Activated CD4-positive, alpha-beta T cell treated with anti-CD3 and anti-CD28 coated beads for 36 hours (primary cell): ENCODE data around the gene PRICKLE4. TPM values are rescaled to one million over a fixed set of nuclear protein-coding genes. Genes with fewer than 3 reads are reported as not detected.

Experiments used
- ATAC-seq: fragments of 200-7000 bp; cut with Tn5 transposase; one replicate; pipeline ENCODE4 v1.10.0; 2021; ENCODE audit warnings: mild to moderate bottlenecking, moderate library complexity
- CTCF ChIA-PET: fragments of 350-600 bp; sonication (Branson Sonifier 250); formaldehyde crosslinking; loops from one replicate; lab custom pipeline; 2021; ENCODE audit warnings: antibody characterized with exemption; lab: Charles Lee
- POLR2A ChIA-PET: fragments of 350-600 bp; sonication (Branson Sonifier 250); formaldehyde crosslinking; loops from one replicate; lab custom pipeline; 2021; ENCODE audit warnings: antibody characterized with exemption, inconsistent platforms; lab: Charles Lee
- DNase-seq: peaks from one replicate; pipeline ENCODE4 v3.0.0-alpha.2; 2020
- H3K27ac Mint-ChIP-seq: one replicate; pipeline ENCODE4 v1.8.0; 2021; ENCODE audit warnings: mixed read lengths
- H3K27me3 Mint-ChIP-seq: one replicate; pipeline ENCODE4 v1.8.0; 2021; ENCODE audit warnings: mixed read lengths
- H3K36me3 Mint-ChIP-seq: one replicate; pipeline ENCODE4 v1.8.0; 2021; ENCODE audit warnings: low read depth, mixed read lengths
- H3K4me1 Mint-ChIP-seq: one replicate; pipeline ENCODE4 v1.8.0; 2021; ENCODE audit warnings: mixed read lengths
- H3K4me3 Mint-ChIP-seq: one replicate; pipeline ENCODE4 v1.8.0; 2021; ENCODE audit warnings: mild to moderate bottlenecking, moderate library complexity, mixed read lengths
- H3K9me3 Mint-ChIP-seq: one replicate; pipeline ENCODE4 v1.8.0; 2021; ENCODE audit warnings: low read depth, mixed read lengths
- intact Hi-C, 2 experiments: fragments of 100-400 bp; cut with DNase I in 1 of 2; cut with micrococcal nuclease in 1 of 2; formaldehyde crosslinking; loops; one replicate each; pipeline versions ENCODE4 v1.14.2 to v1.15.1; 2022 to 2024; cut with DNase I, micrococcal nuclease
- total RNA-seq, 2 experiments: library from RNA; stranded (reverse); gene quantifications; one replicate each; pipeline ENCODE4 v1.2.3, GENCODE V29; 2021

The PRICKLE4 gene
- total RNA-seq, 2 experiments from 2014 or later: not detected

GRCh38 chr6:41775293-41775882 is 5.2 kb upstream of the PRICKLE4 start:
- DNase-seq (no peak), ATAC-seq (no peak)
- intact Hi-C loops: loop anchor here in 1 of 2 experiments (5.0 to 10.0 kb wide), 2 partner anchors 71 to 173 kb away; no protein-coding TSS in a partner anchor
- H3K9me3 Mint-ChIP-seq: no peaks in the 10 kb centered on the region
- ChIA-PET POLR2A (no interaction called here), CTCF (interaction anchor here (0.5 to 3.4 kb wide), 6 partner anchors 9 to 1015 kb away, joined by 3 to 24 read pairs (median 3); partner anchors contain the start of gene TOMM6)
- H3K27ac Mint-ChIP-seq: no peak overlapping the region
- H3K4me1 Mint-ChIP-seq: peaks cover 12% of the 10 kb centered on the region
- peaks cover 8% of the 10 kb centered on the region for H3K36me3 Mint-ChIP-seq
- no peaks in the 10 kb centered on the region for H3K27me3 Mint-ChIP-seq
- H3K4me3 Mint-ChIP-seq: no peak overlapping the region

DNA sequence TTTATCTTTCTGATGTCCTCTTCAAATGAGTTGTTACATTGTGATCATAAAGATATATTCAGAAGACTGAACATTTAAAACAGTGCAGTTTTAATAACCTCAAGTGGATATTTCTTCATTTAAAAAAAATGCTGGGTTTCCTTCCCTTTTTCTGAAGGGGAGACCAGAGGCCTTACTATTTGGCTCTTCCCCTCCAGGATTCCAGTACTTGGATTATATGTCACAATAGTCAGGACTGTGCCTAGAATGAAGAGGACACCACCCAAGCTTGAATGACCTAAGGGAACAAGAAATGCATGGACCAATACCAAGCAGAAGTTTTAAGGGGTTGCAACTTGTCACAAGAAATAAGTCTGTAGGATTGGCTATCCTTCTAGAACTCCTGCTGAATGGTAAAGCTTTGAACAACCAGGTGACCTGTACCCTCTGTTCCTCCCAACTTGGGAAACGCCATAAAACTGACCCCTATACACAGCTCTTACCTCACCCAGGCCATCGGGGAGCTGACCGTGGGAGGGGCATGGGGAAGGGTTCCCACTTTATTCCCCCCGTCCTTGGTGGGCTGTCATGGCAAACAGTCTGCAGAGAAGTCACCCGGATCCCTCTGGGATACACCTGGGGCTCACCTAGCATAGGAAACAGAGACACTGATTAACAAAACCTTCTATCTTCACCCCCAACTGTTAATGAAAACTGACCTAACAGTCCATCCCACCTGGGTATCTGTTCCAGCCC is 2.9 kb upstream of the PRICKLE4 start:
- CTCF ChIA-PET: interaction anchor here (0.5 to 3.4 kb wide), 4 partner anchors 9 to 439 kb away, joined by 3 to 24 read pairs (median 4); partner anchors contain the start of gene TOMM6
- ATAC-seq (no peak), DNase-seq (no peak)
- intact Hi-C loops: loop anchor here in 1 of 2 experiments (5.0 to 10.0 kb wide), 2 partner anchors 73 to 175 kb away; no protein-coding TSS in a partner anchor
- no peaks in the 10 kb centered on the region for H3K9me3 Mint-ChIP-seq
- peaks cover 18% of the 10 kb centered on the region for H3K4me1 Mint-ChIP-seq
- H3K4me3 Mint-ChIP-seq: no peak overlapping the region
- POLR2A ChIA-PET: interaction anchor here (0.6 kb wide), 1 partner anchor 10 kb away, joined by 5 read pairs; the partner anchor contains the start of gene TOMM6
- no peak overlapping the region for H3K27ac Mint-ChIP-seq
- H3K27me3 Mint-ChIP-seq: peaks cover 7% of the 10 kb centered on the region
- peaks cover 3% of the 10 kb centered on the region for H3K36me3 Mint-ChIP-seq

DNA sequence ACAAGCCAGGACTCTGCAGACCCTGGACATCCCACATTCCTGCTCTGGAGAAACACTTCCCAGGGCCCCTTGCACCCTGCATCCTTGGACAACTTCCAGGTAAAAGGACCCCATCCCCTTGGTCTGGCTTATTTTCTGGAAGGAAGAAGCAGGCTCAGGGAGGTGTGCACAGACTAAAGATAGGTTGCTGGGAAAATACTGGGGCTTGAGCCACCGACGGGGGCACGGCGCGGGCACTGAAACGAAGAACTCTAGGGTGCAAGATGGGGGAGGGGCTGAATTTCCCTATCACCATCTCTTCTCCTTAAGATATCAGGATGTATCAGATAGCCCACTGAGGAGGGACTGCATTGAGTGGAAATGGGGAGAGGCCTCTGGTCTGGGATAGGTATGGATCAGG is 1.7 kb upstream of the PRICKLE4 start:
- intact Hi-C loops: loop anchor here (1.0 to 10.0 kb wide), 3 partner anchors 8 to 177 kb away; partner anchors contain the start of gene TOMM6 (in 1 of the 2)
- CTCF ChIA-PET: interaction anchor here (0.7 to 3.4 kb wide), 3 partner anchors 8 to 265 kb away, joined by 3 to 24 read pairs (median 4); partner anchors contain the start of gene TOMM6
- POLR2A ChIA-PET: no interaction called here
- Mint-ChIP-seq H3K4me3 (peak overlapping the region; percentile 85), H3K27ac (peak overlapping the region; percentile 75), H3K36me3 (peaks cover 3% of the 10 kb centered on the region), H3K4me1 (peaks cover 18% of the 10 kb centered on the region), H3K9me3 (no peaks in the 10 kb centered on the region), H3K27me3 (peaks cover 7% of the 10 kb centered on the region)
- ATAC-seq: no peak
- DNase-seq: no peak

DNA sequence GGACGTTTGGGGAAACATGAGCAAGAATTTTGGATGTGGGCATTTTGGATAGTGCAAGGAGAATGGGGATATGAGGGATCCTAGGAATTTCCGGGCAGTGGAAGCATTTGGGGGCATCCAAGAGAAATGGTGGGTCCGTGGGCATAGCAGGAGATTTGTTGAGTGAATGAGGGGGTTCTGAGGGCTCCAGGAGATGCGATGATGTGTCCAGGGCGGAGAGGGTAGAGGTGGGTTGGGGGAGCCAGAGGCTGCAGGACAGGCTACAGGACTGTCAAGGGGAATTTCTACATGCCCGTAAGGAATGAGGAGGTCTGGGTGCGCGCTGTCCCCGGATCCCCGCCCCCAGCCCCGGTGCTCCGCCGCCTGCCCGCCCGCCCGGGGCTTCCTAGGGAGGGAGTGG is 1.2 kb upstream of the PRICKLE4 start:
- DNase-seq (no peak), ATAC-seq (no peak)
- Mint-ChIP-seq H3K36me3 (peaks cover 3% of the 10 kb centered on the region), H3K4me1 (peaks cover 18% of the 10 kb centered on the region), H3K4me3 (peak overlapping the region; percentile 85), H3K9me3 (no peaks in the 10 kb centered on the region), H3K27me3 (peaks cover 7% of the 10 kb centered on the region), H3K27ac (peak overlapping the region; percentile 75)
- intact Hi-C loops: loop anchor here (1.0 to 10.0 kb wide), 3 partner anchors 8 to 177 kb away; partner anchors contain the start of gene TOMM6 (in 1 of the 2)
- ChIA-PET POLR2A (no interaction called here), CTCF (no interaction called here)

- peaks cover 7% of the 10 kb centered on the region for H3K27me3 Mint-ChIP-seq
- peak within 1 kb of the TSS; percentile 75 for H3K27ac Mint-ChIP-seq
- no peaks in the 10 kb centered on the region for H3K9me3 Mint-ChIP-seq
- H3K4me1 Mint-ChIP-seq: peaks cover 18% of the 10 kb centered on the region
- H3K36me3 Mint-ChIP-seq: peaks cover 3% of the 10 kb centered on the region
- intact Hi-C loops: loop anchor here (1.0 to 10.0 kb wide), 18 partner anchors 7 to 1275 kb away; partner anchors contain the start of genes MRPS10 (in 2 of the 2), BICRAL (in 1 of the 2), CUL7 (in 1 of the 2) and KLC4 (in 1 of the 2)
- POLR2A ChIA-PET: no interaction called here
- DNase-seq (peak; percentile 100), ATAC-seq (peak; percentile 98)
- H3K4me3 Mint-ChIP-seq: peak within 1 kb of the TSS; percentile 85
- CTCF ChIA-PET: no interaction called here
Measured at GRCh38 chr6:41779788-41780550, 613 bp upstream of the PRICKLE4 start, which contains the start of gene FRS3. Gene FRS3 (minus strand): TSS chr6:41779900. CDS start chr6:41776987, 2,913 bp downstream.

DNA sequence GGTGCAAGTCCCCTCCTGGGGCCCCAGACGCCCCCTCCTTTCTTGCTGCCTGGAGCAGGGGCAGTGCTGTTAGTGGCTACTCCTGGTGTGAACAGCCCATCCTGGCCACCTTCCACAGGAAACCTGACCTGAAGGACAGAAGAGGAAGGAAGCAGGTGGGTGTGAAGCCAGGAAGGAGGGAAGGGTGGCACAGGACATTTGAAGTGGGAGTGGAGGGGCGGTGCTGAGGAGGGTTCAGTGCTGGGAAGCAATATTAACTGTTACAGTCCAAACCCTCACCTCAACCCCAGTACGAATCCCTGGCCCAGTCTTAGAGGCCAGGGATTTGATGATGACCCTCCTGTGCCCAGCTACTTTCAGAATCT is 766 bp downstream of the PRICKLE4 start:
- DNase-seq (no peak), ATAC-seq (no peak)
- intact Hi-C loops: loop anchor here (2.0 to 10.0 kb wide), 6 partner anchors 156 to 1273 kb away; partner anchors contain the start of genes BICRAL (in 1 of the 2), CUL7 (in 1 of the 2), KLC4 (in 1 of the 2) and MRPL2 (in 1 of the 2)
- no peaks in the 10 kb centered on the region for H3K9me3 Mint-ChIP-seq
- CTCF ChIA-PET: interaction anchor here (0.6 to 1.5 kb wide), 7 partner anchors 66 to 555 kb away, joined by 3 to 6 read pairs (median 3); partner anchors contain the start of gene TAF8
- H3K4me3 Mint-ChIP-seq: peak overlapping the region; percentile 53
- POLR2A ChIA-PET: no interaction called here
- peaks cover 3% of the 10 kb centered on the region for H3K36me3 Mint-ChIP-seq
- H3K27me3 Mint-ChIP-seq: peaks cover 7% of the 10 kb centered on the region
- no peak overlapping the region for H3K27ac Mint-ChIP-seq
- peaks cover 18% of the 10 kb centered on the region for H3K4me1 Mint-ChIP-seq

DNA sequence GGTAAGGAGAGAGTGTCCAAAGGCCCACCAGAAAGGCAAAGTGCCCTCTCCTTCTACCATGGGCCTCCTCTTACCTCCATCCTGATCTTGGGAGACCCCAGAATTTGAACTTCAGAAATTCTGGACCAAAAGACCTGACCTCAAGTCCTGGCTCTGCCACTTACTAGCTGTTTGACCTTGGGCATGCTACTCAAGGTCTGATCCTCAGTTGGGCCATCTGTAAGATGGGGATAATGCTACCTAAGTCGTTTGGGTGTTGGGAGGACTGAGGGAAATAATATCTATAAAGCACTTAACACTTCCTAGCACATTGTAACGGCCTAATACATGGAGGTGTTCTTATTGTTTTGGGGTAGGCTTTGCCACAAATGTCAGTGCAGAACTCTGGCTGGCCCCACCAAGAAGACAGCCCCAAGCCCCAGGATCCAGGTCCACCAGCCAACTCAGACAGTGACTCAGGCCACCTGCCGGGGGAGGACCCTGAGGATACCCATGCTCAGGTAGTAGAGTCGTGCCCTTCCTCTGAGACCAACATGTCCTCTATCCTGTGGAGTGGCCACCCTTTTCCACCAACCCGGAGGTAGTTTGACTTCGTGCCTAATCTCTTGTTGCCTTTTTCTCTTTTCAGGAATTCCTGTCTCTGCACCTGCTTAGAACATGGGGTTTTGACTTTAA is 2.7 kb downstream of the PRICKLE4 start:
- ATAC-seq: no peak
- no peak overlapping the region for H3K4me3 Mint-ChIP-seq
- ChIA-PET CTCF (interaction anchor here (0.9 kb wide), 1 partner anchor 434 kb away, joined by 3 read pairs; no protein-coding TSS in a partner anchor), POLR2A (interaction anchor here (0.6 kb wide), 1 partner anchor 313 kb away, joined by 3 read pairs; no protein-coding TSS in a partner anchor)
- peaks cover 15% of the 10 kb centered on the region for H3K4me1 Mint-ChIP-seq
- H3K27me3 Mint-ChIP-seq: peaks cover 7% of the 10 kb centered on the region
- DNase-seq: no peak
- intact Hi-C loops: loop anchor here (5.0 to 10.0 kb wide), 5 partner anchors 154 to 1272 kb away; partner anchors contain the start of genes BICRAL (in 1 of the 2), CUL7 (in 1 of the 2), KLC4 (in 1 of the 2) and MRPL2 (in 1 of the 2)
- H3K36me3 Mint-ChIP-seq: peaks cover 2% of the 10 kb centered on the region
- H3K9me3 Mint-ChIP-seq: no peaks in the 10 kb centered on the region
- no peak overlapping the region for H3K27ac Mint-ChIP-seq

DNA sequence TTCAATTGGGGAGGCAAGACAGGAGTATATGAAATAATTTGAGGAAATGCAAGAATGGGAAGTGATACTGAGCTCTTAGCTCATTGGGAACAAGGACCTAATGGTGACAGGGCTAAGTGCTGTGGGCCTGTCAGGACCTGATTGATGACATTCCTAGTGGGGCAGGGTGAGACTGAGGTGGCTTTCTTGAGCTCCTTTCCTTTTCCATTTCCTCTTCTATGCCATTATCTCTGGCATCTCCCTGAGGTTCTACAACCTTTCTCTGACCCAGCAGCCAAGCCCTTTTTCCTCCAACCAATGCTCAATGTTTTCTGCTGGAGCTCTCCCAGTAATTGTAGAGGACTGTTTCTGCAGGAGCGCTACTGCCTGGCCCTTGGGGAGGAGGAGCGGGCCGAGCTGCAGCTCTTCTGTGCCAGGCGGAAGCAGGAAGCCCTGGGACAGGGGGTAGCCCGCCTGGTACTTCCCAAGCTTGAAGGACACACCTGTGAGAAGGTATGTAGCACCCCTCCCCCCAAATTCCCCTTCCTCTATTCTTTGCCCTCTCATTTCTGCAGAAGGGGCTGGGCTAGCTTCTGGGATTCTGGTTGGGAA is 4.1 kb downstream of the PRICKLE4 start:
- no peak for ATAC-seq
- intact Hi-C loops: loop anchor here (5.0 to 10.0 kb wide), 6 partner anchors 153 to 1270 kb away; partner anchors contain the start of genes BICRAL (in 1 of the 2), CUL7 (in 1 of the 2), KLC4 (in 1 of the 2) and MRPL2 (in 1 of the 2)
- Mint-ChIP-seq H3K4me3 (peak overlapping the region; percentile 34), H3K27ac (no peak overlapping the region), H3K4me1 (peaks cover 16% of the 10 kb centered on the region), H3K9me3 (no peaks in the 10 kb centered on the region), H3K36me3 (peaks cover 11% of the 10 kb centered on the region), H3K27me3 (peaks cover 7% of the 10 kb centered on the region)
- no peak for DNase-seq
- ChIA-PET CTCF (interaction anchor here (0.6 to 5.4 kb wide), 15 partner anchors 9 to 777 kb away, joined by 3 to 63 read pairs (median 3); partner anchors contain the start of gene MRPS10), POLR2A (no interaction called here)

GRCh38 chr6:41785254-41785653 is 4.7 kb downstream of the PRICKLE4 start:
- H3K27ac Mint-ChIP-seq: no peak overlapping the region
- ATAC-seq (no peak), DNase-seq (no peak)
- POLR2A ChIA-PET: no interaction called here
- peak overlapping the region; percentile 34 for H3K4me3 Mint-ChIP-seq
- peaks cover 20% of the 10 kb centered on the region for H3K4me1 Mint-ChIP-seq
- H3K36me3 Mint-ChIP-seq: peaks cover 16% of the 10 kb centered on the region
- CTCF ChIA-PET: interaction anchor here (0.6 to 5.4 kb wide), 7 partner anchors 10 to 267 kb away, joined by 3 to 63 read pairs (median 5); no protein-coding TSS in a partner anchor
- peaks cover 7% of the 10 kb centered on the region for H3K27me3 Mint-ChIP-seq
- intact Hi-C loops: loop anchor here (5.0 to 10.0 kb wide), 4 partner anchors 780 to 1270 kb away; partner anchors contain the start of genes BICRAL (in 1 of the 2), CUL7 (in 1 of the 2), KLC4 (in 1 of the 2) and MRPL2 (in 1 of the 2)
- H3K9me3 Mint-ChIP-seq: no peaks in the 10 kb centered on the region
